ENCODE results near the gene KRT25.

KRT25 gene

GRCh38 chr17:40730970-40731369, 24.2 kb downstream of the KRT25 start:
- no peak for TF ChIP-seq POLR2A (IDR thresholded peaks at IDR 0.05; ENCODE audit: low read depth, low read length)
- TF ChIP-seq TAF1 (IDR thresholded peaks at IDR 0.05; ENCODE audit: low read depth, low read length): no peak
- no peak for TF ChIP-seq SPI1 (IDR thresholded peaks at IDR 0.05; ENCODE audit: low read depth, low read length)
- no peak for TF ChIP-seq POU2F2 (IDR thresholded peaks at IDR 0.05; ENCODE audit: low read depth, low read length)
- no peak for TF ChIP-seq PAX5 (IDR thresholded peaks at IDR 0.05; ENCODE audit: insufficient read depth, low read length, severe bottlenecking)
- TF ChIP-seq POLR2AphosphoS5 (IDR thresholded peaks at IDR 0.05; ENCODE audit: low read depth, low read length): no peak
- FAIRE-seq (no peak), DNase-seq (ENCODE audit: insufficient read length, low spot score) (no peak)

- peak; percentile 52 for FAIRE-seq
- TF ChIP-seq PAX5 (IDR thresholded peaks at IDR 0.05; ENCODE audit: insufficient read depth, low read length, severe bottlenecking): peak; percentile 70
- no peak for TF ChIP-seq TAF1 (IDR thresholded peaks at IDR 0.05; ENCODE audit: low read depth, low read length)
- peak; percentile 29 for DNase-seq (ENCODE audit: insufficient read length, low spot score)
These were observed 27.5 kb downstream of the KRT25 start for GRCh38 chr17:40727447-40728231.

GRCh38 chr17:40726919-40727318, 28.2 kb downstream of the KRT25 start:
- TF ChIP-seq POLR2A (IDR thresholded peaks at IDR 0.05; ENCODE audit: low read depth, low read length): no peak
- no peak for TF ChIP-seq TAF1 (IDR thresholded peaks at IDR 0.05; ENCODE audit: low read depth, low read length)
- TF ChIP-seq PAX5 (IDR thresholded peaks at IDR 0.05; ENCODE audit: insufficient read depth, low read length, severe bottlenecking): no peak
- TF ChIP-seq POLR2AphosphoS5 (IDR thresholded peaks at IDR 0.05; ENCODE audit: low read depth, low read length): no peak
- no peak for TF ChIP-seq SPI1 (IDR thresholded peaks at IDR 0.05; ENCODE audit: low read depth, low read length)
- TF ChIP-seq POU2F2 (IDR thresholded peaks at IDR 0.05; ENCODE audit: low read depth, low read length): no peak
- DNase-seq (ENCODE audit: insufficient read length, low spot score) (no peak), FAIRE-seq (no peak)

- no peak for DNase-seq (ENCODE audit: insufficient read length, low spot score)
- no peak for TF ChIP-seq POLR2A (IDR thresholded peaks at IDR 0.05; ENCODE audit: low read depth, low read length)
- no peak for TF ChIP-seq POU2F2 (IDR thresholded peaks at IDR 0.05; ENCODE audit: low read depth, low read length)
- no peak for TF ChIP-seq POLR2AphosphoS5 (IDR thresholded peaks at IDR 0.05; ENCODE audit: low read depth, low read length)
- TF ChIP-seq TAF1 (IDR thresholded peaks at IDR 0.05; ENCODE audit: low read depth, low read length): no peak
- no peak for TF ChIP-seq SPI1 (IDR thresholded peaks at IDR 0.05; ENCODE audit: low read depth, low read length)
- no peak for TF ChIP-seq PAX5 (IDR thresholded peaks at IDR 0.05; ENCODE audit: insufficient read depth, low read length, severe bottlenecking)
- FAIRE-seq: no peak
These were observed 30.5 kb downstream of the KRT25 start for GRCh38 chr17:40724656-40725055.

- DNase-seq (ENCODE audit: insufficient read length, low spot score) (no peak), FAIRE-seq (no peak)
- TF ChIP-seq PAX5 (IDR thresholded peaks at IDR 0.05; ENCODE audit: insufficient read depth, low read length, severe bottlenecking) (no peak), POLR2A (IDR thresholded peaks at IDR 0.05; ENCODE audit: low read depth, low read length) (no peak), TAF1 (IDR thresholded peaks at IDR 0.05; ENCODE audit: low read depth, low read length) (no peak), SPI1 (IDR thresholded peaks at IDR 0.05; ENCODE audit: low read depth, low read length) (no peak), POU2F2 (IDR thresholded peaks at IDR 0.05; ENCODE audit: low read depth, low read length) (no peak), POLR2AphosphoS5 (IDR thresholded peaks at IDR 0.05; ENCODE audit: low read depth, low read length) (no peak)
These were observed 32.9 kb downstream of the KRT25 start for GRCh38 chr17:40722241-40722640.

- no peak for FAIRE-seq
- TF ChIP-seq SPI1 (IDR thresholded peaks at IDR 0.05; ENCODE audit: low read depth, low read length) (0 out of 2 replicates have a peak, but pooled peaks have one; percentile 21), POU2F2 (IDR thresholded peaks at IDR 0.05; ENCODE audit: low read depth, low read length) (no peak)
These were observed 34.2 kb downstream of the KRT25 start for GRCh38 chr17:40720899-40721298.

GRCh38 chr17:40718930-40719329, 36.2 kb downstream of the KRT25 start:
- DNase-seq (ENCODE audit: insufficient read length, low spot score) (no peak), FAIRE-seq (no peak)
- TF ChIP-seq POU2F2 (IDR thresholded peaks at IDR 0.05; ENCODE audit: low read depth, low read length): no peak
- TF ChIP-seq TAF1 (IDR thresholded peaks at IDR 0.05; ENCODE audit: low read depth, low read length): no peak
- no peak for TF ChIP-seq SPI1 (IDR thresholded peaks at IDR 0.05; ENCODE audit: low read depth, low read length)
- no peak for TF ChIP-seq POLR2A (IDR thresholded peaks at IDR 0.05; ENCODE audit: low read depth, low read length)
- TF ChIP-seq PAX5 (IDR thresholded peaks at IDR 0.05; ENCODE audit: insufficient read depth, low read length, severe bottlenecking): no peak
- no peak for TF ChIP-seq POLR2AphosphoS5 (IDR thresholded peaks at IDR 0.05; ENCODE audit: low read depth, low read length)

More at GRCh38 chr17:40720899-40721298, 34.2 kb downstream of the KRT25 start:
- DNase-seq (ENCODE audit: insufficient read length, low spot score): no peak

GRCh38 chr17:40717776-40718175, 37.4 kb downstream of the KRT25 start:
- TF ChIP-seq TAF1 (IDR thresholded peaks at IDR 0.05; ENCODE audit: low read depth, low read length): no peak
- no peak for TF ChIP-seq POU2F2 (IDR thresholded peaks at IDR 0.05; ENCODE audit: low read depth, low read length)
- no peak for TF ChIP-seq POLR2A (IDR thresholded peaks at IDR 0.05; ENCODE audit: low read depth, low read length)
- no peak for TF ChIP-seq PAX5 (IDR thresholded peaks at IDR 0.05; ENCODE audit: insufficient read depth, low read length, severe bottlenecking)
- no peak for TF ChIP-seq POLR2AphosphoS5 (IDR thresholded peaks at IDR 0.05; ENCODE audit: low read depth, low read length)
- TF ChIP-seq SPI1 (IDR thresholded peaks at IDR 0.05; ENCODE audit: low read depth, low read length): no peak
- DNase-seq (ENCODE audit: insufficient read length, low spot score): no peak
- no peak for FAIRE-seq

GRCh38 chr17:40714473-40714872, 40.7 kb downstream of the KRT25 start:
- DNase-seq (ENCODE audit: insufficient read length, low spot score) (no peak), FAIRE-seq (no peak)

GRCh38 chr17:40707745-40708144, 47.4 kb downstream of the KRT25 start:
- no peak for DNase-seq (ENCODE audit: insufficient read length, low spot score)
- no peak for FAIRE-seq
- TF ChIP-seq PAX5 (IDR thresholded peaks at IDR 0.05; ENCODE audit: insufficient read depth, low read length, severe bottlenecking) (no peak), POLR2AphosphoS5 (IDR thresholded peaks at IDR 0.05; ENCODE audit: low read depth, low read length) (no peak), SPI1 (IDR thresholded peaks at IDR 0.05; ENCODE audit: low read depth, low read length) (no peak), POU2F2 (IDR thresholded peaks at IDR 0.05; ENCODE audit: low read depth, low read length) (no peak), POLR2A (IDR thresholded peaks at IDR 0.05; ENCODE audit: low read depth, low read length) (no peak)

More at GRCh38 chr17:40714473-40714872, 40.7 kb downstream of the KRT25 start:
- TF ChIP-seq POLR2AphosphoS5 (IDR thresholded peaks at IDR 0.05; ENCODE audit: low read depth, low read length) (no peak), POLR2A (IDR thresholded peaks at IDR 0.05; ENCODE audit: low read depth, low read length) (no peak), PAX5 (IDR thresholded peaks at IDR 0.05; ENCODE audit: insufficient read depth, low read length, severe bottlenecking) (no peak), SPI1 (IDR thresholded peaks at IDR 0.05; ENCODE audit: low read depth, low read length) (no peak), TAF1 (IDR thresholded peaks at IDR 0.05; ENCODE audit: low read depth, low read length) (no peak), POU2F2 (IDR thresholded peaks at IDR 0.05; ENCODE audit: low read depth, low read length) (no peak)
